ENCODE measurements around the gene MECR.

MECR gene

GRCh38 chr1:29197590-29197924, 33.2 kb downstream of the MECR start:
- TF ChIP-seq CTCF (IDR thresholded peaks at IDR 0.05; ENCODE audit: low read depth, low read length) (peak; percentile 38), EZH2phosphoT487 (IDR thresholded peaks at IDR 0.05; ENCODE audit: low read depth) (no peak)
- H2AFZ ChIP-seq (ENCODE audit: low read depth, low read length) = no peak overlapping the region

GRCh38 chr1:29196863-29197589, 33.7 kb downstream of the MECR start:
- Histone ChIP-seq H3K27me3 (ENCODE audit: low read depth, low read length) (no peaks in the 10 kb centered on the region), H4K20me1 (ENCODE audit: insufficient read depth, low read length) (no peaks in the 10 kb centered on the region), H3K9ac (ENCODE audit: low read length) (no peak overlapping the region), H3K79me2 (ENCODE audit: low read length) (no peaks in the 10 kb centered on the region), H3K4me3 (ENCODE audit: low read length) (no peak overlapping the region), H3K4me1 (ENCODE audit: low read length) (no peaks in the 10 kb centered on the region), H2AFZ (ENCODE audit: low read depth, low read length) (no peak overlapping the region), H3K36me3 (replicated peaks; ENCODE audit: low read depth, low read length) (no peaks in the 10 kb centered on the region), H3K4me2 (ENCODE audit: low read length) (no peak overlapping the region), H3K9me3 (ENCODE audit: insufficient read depth, low read length) (no peaks in the 10 kb centered on the region), H3K27ac (ENCODE audit: low read length) (no peak overlapping the region)
- TF ChIP-seq EZH2phosphoT487 (IDR thresholded peaks at IDR 0.05; ENCODE audit: low read depth) (no peak), CTCF (IDR thresholded peaks at IDR 0.05; ENCODE audit: low read depth, low read length) (no peak)

More at GRCh38 chr1:29197590-29197924, 33.2 kb downstream of the MECR start:
- H3K4me3 ChIP-seq (ENCODE audit: low read length) = no peak overlapping the region
- H3K27ac ChIP-seq (ENCODE audit: low read length) = no peak overlapping the region
- no peaks in the 10 kb centered on the region for H3K9me3 ChIP-seq (ENCODE audit: insufficient read depth, low read length)
- H3K36me3 ChIP-seq (replicated peaks; ENCODE audit: low read depth, low read length) = no peaks in the 10 kb centered on the region
- no peaks in the 10 kb centered on the region for H3K79me2 ChIP-seq (ENCODE audit: low read length)
- H3K27me3 ChIP-seq (ENCODE audit: low read depth, low read length) = no peaks in the 10 kb centered on the region
- no peak overlapping the region for H3K4me2 ChIP-seq (ENCODE audit: low read length)
- peaks cover 1% of the 10 kb centered on the region; the same call in 1 of the 2 replicates for H3K4me1 ChIP-seq (ENCODE audit: low read length)
- H4K20me1 ChIP-seq (ENCODE audit: insufficient read depth, low read length) = no peaks in the 10 kb centered on the region
- H3K9ac ChIP-seq (ENCODE audit: low read length) = no peak overlapping the region

GRCh38 chr1:29195881-29196291, 34.8 kb downstream of the MECR start:
- Histone ChIP-seq H3K36me3 (replicated peaks; ENCODE audit: low read depth, low read length) (no peaks in the 10 kb centered on the region), H2AFZ (ENCODE audit: low read depth, low read length) (no peak overlapping the region), H4K20me1 (ENCODE audit: insufficient read depth, low read length) (no peaks in the 10 kb centered on the region), H3K4me3 (ENCODE audit: low read length) (no peak overlapping the region), H3K9me3 (ENCODE audit: insufficient read depth, low read length) (no peaks in the 10 kb centered on the region), H3K27me3 (ENCODE audit: low read depth, low read length) (no peaks in the 10 kb centered on the region), H3K27ac (ENCODE audit: low read length) (no peak overlapping the region), H3K4me1 (ENCODE audit: low read length) (no peaks in the 10 kb centered on the region), H3K4me2 (ENCODE audit: low read length) (no peak overlapping the region), H3K79me2 (ENCODE audit: low read length) (no peaks in the 10 kb centered on the region), H3K9ac (ENCODE audit: low read length) (no peak overlapping the region)
- TF ChIP-seq EZH2phosphoT487 (IDR thresholded peaks at IDR 0.05; ENCODE audit: low read depth) (no peak), CTCF (IDR thresholded peaks at IDR 0.05; ENCODE audit: low read depth, low read length) (no peak)

DNA sequence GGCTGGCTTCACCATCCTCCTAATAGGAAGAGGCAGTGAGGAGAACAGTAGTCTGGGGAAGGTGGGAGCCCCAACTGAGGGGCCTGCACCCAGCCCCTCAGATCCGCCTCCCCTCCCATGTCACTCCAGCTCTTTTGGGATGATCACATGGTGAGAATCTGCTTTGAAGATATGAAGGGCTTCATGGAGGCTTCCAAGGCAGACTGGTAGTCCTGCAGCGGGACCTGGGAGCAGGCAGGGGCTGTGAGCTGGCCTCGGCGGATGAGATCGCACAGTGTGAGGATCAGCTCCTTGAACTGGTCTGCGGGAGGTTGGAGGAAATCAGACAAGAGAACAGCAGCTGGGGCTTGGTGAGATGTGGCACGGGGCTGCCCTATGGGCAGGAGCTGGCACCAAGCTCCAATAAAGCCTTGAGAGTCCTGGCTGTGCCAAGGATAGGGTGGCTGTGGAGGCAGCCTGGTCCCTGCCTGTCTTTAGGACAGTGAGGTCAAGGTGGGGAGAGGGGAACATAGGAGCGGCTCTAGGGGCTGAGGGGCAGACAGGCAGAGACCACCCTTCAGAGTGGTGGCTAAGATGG, 36.8 kb downstream of the MECR start:
- H3K27ac ChIP-seq (ENCODE audit: low read length) = no peak overlapping the region
- H3K36me3 ChIP-seq (replicated peaks; ENCODE audit: low read depth, low read length) = no peaks in the 10 kb centered on the region
- H3K27me3 ChIP-seq (ENCODE audit: low read depth, low read length) = no peaks in the 10 kb centered on the region
- no peak overlapping the region for H3K4me2 ChIP-seq (ENCODE audit: low read length)
- H4K20me1 ChIP-seq (ENCODE audit: insufficient read depth, low read length) = no peaks in the 10 kb centered on the region
- no peak overlapping the region for H2AFZ ChIP-seq (ENCODE audit: low read depth, low read length)
- TF ChIP-seq EZH2phosphoT487 (IDR thresholded peaks at IDR 0.05; ENCODE audit: low read depth) (no peak), CTCF (IDR thresholded peaks at IDR 0.05; ENCODE audit: low read depth, low read length) (no peak)
- H3K4me3 ChIP-seq (ENCODE audit: low read length) = no peak overlapping the region
- H3K9ac ChIP-seq (ENCODE audit: low read length) = no peak overlapping the region
- H3K79me2 ChIP-seq (ENCODE audit: low read length) = no peaks in the 10 kb centered on the region
- H3K9me3 ChIP-seq (ENCODE audit: insufficient read depth, low read length) = no peaks in the 10 kb centered on the region
- H3K4me1 ChIP-seq (ENCODE audit: low read length) = no peaks in the 10 kb centered on the region

Data from OCI-LY3 (cell line).